Pulmonary artery endothelial cell (primary cell): Measurements from ENCODE around the gene TCF4. TPM values are rescaled to one million over a fixed set of nuclear protein-coding genes. Genes with fewer than 3 reads are reported as not detected.
A peak's percentile ranks its signal among the peaks of the same experiment; 100 is the strongest.

Source experiments
- DNase-seq: peaks from one replicate; pipeline ENCODE4 v3.0.0-alpha.2; 2011; ENCODE audit warnings: low read depth, low spot score
- total RNA-seq: library from RNA; depleted of rRNA; stranded (reverse); fragments of >200 nt; gene quantifications from 2 replicates; pipeline ENCODE4 v1.2.3, GENCODE V29; 2014

TCF4 gene
- total RNA-seq, 1 donor from 2014 or later: 339 TPM

GRCh38 chr18:55444536-55444935, 143.5 kb downstream of the TCF4 start:
- no peak for DNase-seq

GRCh38 chr18:55443776-55444175, 144.2 kb downstream of the TCF4 start:
- DNase-seq: no peak

- no peak for DNase-seq
Measured at GRCh38 chr18:55442561-55442960, 145.4 kb downstream of the TCF4 start.

- DNase-seq: no peak
Measured at GRCh38 chr18:55440988-55441387, 147.0 kb downstream of the TCF4 start.

GRCh38 chr18:55439056-55439455, 148.9 kb downstream of the TCF4 start:
- no peak for DNase-seq

- no peak for DNase-seq
Measured at GRCh38 chr18:55435592-55435991, 152.4 kb downstream of the TCF4 start.

GRCh38 chr18:55433648-55434047, 154.3 kb downstream of the TCF4 start:
- DNase-seq: no peak

GRCh38 chr18:55433140-55433539, 154.9 kb downstream of the TCF4 start:
- no peak for DNase-seq

- no peak for DNase-seq
Measured at GRCh38 chr18:55432307-55433040, 155.5 kb downstream of the TCF4 start.

- peak; percentile 20 for DNase-seq
Measured at GRCh38 chr18:55430026-55430425, 158.0 kb downstream of the TCF4 start.

- no peak for DNase-seq
Measured at GRCh38 chr18:55427951-55428350, 160.0 kb downstream of the TCF4 start.

- DNase-seq: no peak
Measured at GRCh38 chr18:55425698-55426097, 162.3 kb downstream of the TCF4 start.

GRCh38 chr18:55422456-55423180, 165.4 kb downstream of the TCF4 start:
- peak; percentile 40 for DNase-seq

GRCh38 chr18:55421615-55422419, 166.2 kb downstream of the TCF4 start:
- DNase-seq: no peak

- no peak for DNase-seq
Measured at GRCh38 chr18:55421308-55421614, 166.7 kb downstream of the TCF4 start.

- no peak for DNase-seq
Measured at GRCh38 chr18:55420665-55421307, 167.2 kb downstream of the TCF4 start.

- DNase-seq: no peak
Measured at GRCh38 chr18:55419947-55420664, 167.9 kb downstream of the TCF4 start.

GRCh38 chr18:55419132-55419946, 168.7 kb downstream of the TCF4 start:
- DNase-seq: no peak

- no peak for DNase-seq
Measured at GRCh38 chr18:55418439-55418838, 169.6 kb downstream of the TCF4 start.

GRCh38 chr18:55416791-55417190, 171.2 kb downstream of the TCF4 start:
- DNase-seq: no peak
